Endodermal cell (in vitro differentiated cells): ENCODE data around the gene UNC5C. TPM values are rescaled to one million over a fixed set of nuclear protein-coding genes. Genes with fewer than 3 reads are reported as not detected.

Experiments used
- DNase-seq: peaks from one replicate; pipeline ENCODE4 v3.0.0-alpha.2; 2017
- H3K27ac ChIP-seq: 2 replicates; pipeline ENCODE4 v1.5.1; 2013; ENCODE audit warnings: mild to moderate bottlenecking, low read depth, low read length, moderate library complexity
- H3K27me3 ChIP-seq: 2 replicates; pipeline ENCODE4 v1.6.1; 2013; ENCODE audit warnings: mild to moderate bottlenecking, low read length, moderate library complexity; ENCODE audit not compliant: insufficient read depth, control insufficient read depth, poor library complexity, severe bottlenecking
- H3K36me3 ChIP-seq: 2 replicates; pipeline ENCODE4 v1.7.0; 2013; ENCODE audit warnings: mild to moderate bottlenecking, low read length, moderate library complexity; ENCODE audit not compliant: control insufficient read depth, insufficient read depth
- H3K4me1 ChIP-seq: one replicate; pipeline ENCODE4 v1.7.0; 2013; ENCODE audit warnings: low read length; ENCODE audit not compliant: control insufficient read depth, insufficient read depth
- H3K4me3 ChIP-seq: 2 replicates; pipeline ENCODE4 v1.5.1; 2013; ENCODE audit warnings: mild to moderate bottlenecking, low read length, moderate library complexity
- H3K9ac ChIP-seq: 2 replicates; pipeline ENCODE4 v1.6.1; 2013; ENCODE audit warnings: mild to moderate bottlenecking, low read length, moderate library complexity; ENCODE audit not compliant: poor library complexity, severe bottlenecking; ENCODE audit errors: extremely low read depth
- H3K9me3 ChIP-seq: 2 replicates; pipeline ENCODE4 v1.6.1; 2013; ENCODE audit warnings: mild to moderate bottlenecking, low read length, moderate library complexity; ENCODE audit not compliant: control insufficient read depth
- H3K27ac Mint-ChIP-seq: 2 replicates; pipeline ENCODE4 v1.8.0; 2020; ENCODE audit warnings: mixed read lengths
- H3K27me3 Mint-ChIP-seq: 2 replicates; pipeline ENCODE4 v1.8.0; 2021; ENCODE audit warnings: mild to moderate bottlenecking, mixed read lengths; ENCODE audit not compliant: insufficient read depth
- H3K36me3 Mint-ChIP-seq: 2 replicates; pipeline ENCODE4 v1.8.0; 2020; ENCODE audit warnings: low read depth, mixed read lengths
- H3K4me1 Mint-ChIP-seq: 2 replicates; pipeline ENCODE4 v1.8.0; 2020; ENCODE audit warnings: mixed read lengths
- H3K4me3 Mint-ChIP-seq: 2 replicates; pipeline ENCODE4 v1.8.0; 2020; ENCODE audit warnings: mild to moderate bottlenecking, moderate library complexity, mixed read lengths
- H3K9me3 Mint-ChIP-seq: 2 replicates; pipeline ENCODE4 v1.8.0; 2020; ENCODE audit warnings: mild to moderate bottlenecking, mixed read lengths
- CTCF ChIP-seq: fragments of 200-600 bp; sonication (generic); conservative IDR thresholded peaks from 2 replicates; pipeline ENCODE4 v1.5.0; 2021; ENCODE audit warnings: antibody characterized with exemption, mild to moderate bottlenecking
- WGBS, 2 experiments: methylation state at CpG; one replicate each; pipeline versions ENCODE4 v1.1.5 to v1.1.7; 2013; ENCODE audit warnings: missing lambda C conversion rate in 2 of 2, mixed read lengths in 1 of 2; ENCODE audit not compliant: insufficient coverage in 1 of 2, insufficient read length in 1 of 2; 5-methylcytosine and 5-hydroxymethylcytosine counted together
- total RNA-seq, 2 donors: library from RNA; stranded (reverse); fragmentation: NEBNext Ultra II Directional in 1 of 2; extraction: Animal tissue kit (Norgen Biotek cat#: 25700) in 1 of 2; gene quantifications; 2 replicates in 1 of 2; 3 replicates in 1 of 2; pipeline ENCODE4 v1.2.1, GENCODE V29; 2021

UNC5C gene
- total RNA-seq, 2 donors from 2014 or later = 2.0 to 7.2 TPM

DNA sequence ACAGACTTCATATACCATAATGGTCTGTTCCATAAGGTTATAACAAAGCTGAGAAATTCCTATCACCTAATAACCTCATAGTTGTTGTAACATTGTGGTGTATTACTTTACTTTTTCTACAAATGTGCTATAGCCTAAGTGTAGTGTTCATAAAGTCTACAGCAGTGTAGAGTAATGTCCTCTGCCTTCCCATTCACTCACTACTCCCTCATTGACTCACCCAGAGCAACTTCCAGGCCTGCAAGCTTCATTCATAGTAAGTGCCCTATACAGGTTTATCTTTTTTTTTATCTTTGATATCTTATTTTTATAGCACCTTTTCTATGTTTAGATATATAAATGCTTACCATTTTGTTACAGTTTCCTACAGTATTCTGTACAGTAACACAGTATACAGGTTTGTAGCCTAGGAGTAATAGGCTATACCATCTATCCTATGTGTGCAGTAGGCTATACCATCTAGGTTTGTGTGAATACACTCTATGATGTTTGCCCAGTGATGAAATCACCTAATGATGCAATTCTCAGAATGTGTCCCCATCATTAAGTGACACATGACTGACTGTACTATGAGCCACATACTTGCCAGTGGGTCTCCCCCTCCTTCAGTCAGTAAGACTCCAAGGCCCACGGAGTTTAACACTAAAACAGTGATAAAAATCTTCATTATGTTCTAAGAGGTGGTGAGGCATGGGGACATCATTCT, 299.9 kb downstream of the UNC5C start:
- no peak for TF ChIP-seq CTCF
- no peak for DNase-seq
- Histone ChIP-seq H3K36me3 (no peaks in the 10 kb centered on the region), H3K4me1 (no peaks in the 10 kb centered on the region), H3K9ac (no peak overlapping the region), H3K27ac (no peak overlapping the region), H3K27me3 (no peaks in the 10 kb centered on the region), H3K4me3 (no peak overlapping the region), H3K9me3 (no peaks in the 10 kb centered on the region)
- no peaks in the 10 kb centered on the region for H3K9me3 Mint-ChIP-seq
- peaks cover 4% of the 10 kb centered on the region for H3K27me3 Mint-ChIP-seq
- peaks cover 17% of the 10 kb centered on the region for H3K4me1 Mint-ChIP-seq
- WGBS, 2 experiments = 82% methylated on average over 1 of the region's 1 CpG; no CpG with 5 or more reads in 1 of the 2 experiments
- no peaks in the 10 kb centered on the region for H3K36me3 Mint-ChIP-seq
- no peak overlapping the region for H3K4me3 Mint-ChIP-seq
- H3K27ac Mint-ChIP-seq = no peak overlapping the region

DNA sequence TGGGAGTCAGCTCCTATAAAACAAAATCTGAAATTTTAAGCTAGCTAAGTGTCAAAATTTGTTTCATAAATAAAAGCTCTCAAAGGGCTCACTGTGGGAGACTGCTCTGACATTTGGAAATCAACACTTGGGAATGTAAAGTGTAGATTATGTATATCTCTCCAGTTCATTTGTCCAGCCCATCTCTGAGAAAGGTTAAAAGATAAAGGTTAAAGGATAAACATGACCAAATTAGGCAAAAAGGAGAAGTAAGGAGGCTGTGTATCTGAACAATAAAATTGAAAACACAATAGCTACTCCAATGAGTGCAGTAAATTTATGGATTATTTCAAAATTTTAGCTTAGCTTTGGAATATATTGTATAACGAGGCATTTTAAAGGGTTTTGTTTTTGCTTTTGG, 304.9 kb downstream of the UNC5C start:
- no peak for TF ChIP-seq CTCF
- Histone ChIP-seq H3K9me3 (no peaks in the 10 kb centered on the region), H3K4me1 (no peaks in the 10 kb centered on the region), H3K36me3 (no peaks in the 10 kb centered on the region), H3K27ac (no peak overlapping the region), H3K9ac (no peak overlapping the region), H3K27me3 (no peaks in the 10 kb centered on the region), H3K4me3 (no peak overlapping the region)
- H3K27me3 Mint-ChIP-seq = no peaks in the 10 kb centered on the region
- H3K4me1 Mint-ChIP-seq = peaks cover 7% of the 10 kb centered on the region
- H3K9me3 Mint-ChIP-seq = no peaks in the 10 kb centered on the region
- no peak overlapping the region for H3K4me3 Mint-ChIP-seq
- DNase-seq = no peak
- H3K27ac Mint-ChIP-seq = no peak overlapping the region
- H3K36me3 Mint-ChIP-seq = no peaks in the 10 kb centered on the region
- 98% methylated on average over 1 of the region's 1 CpG; no CpG with 5 or more reads in 1 of the 2 experiments for WGBS, 2 experiments

DNA sequence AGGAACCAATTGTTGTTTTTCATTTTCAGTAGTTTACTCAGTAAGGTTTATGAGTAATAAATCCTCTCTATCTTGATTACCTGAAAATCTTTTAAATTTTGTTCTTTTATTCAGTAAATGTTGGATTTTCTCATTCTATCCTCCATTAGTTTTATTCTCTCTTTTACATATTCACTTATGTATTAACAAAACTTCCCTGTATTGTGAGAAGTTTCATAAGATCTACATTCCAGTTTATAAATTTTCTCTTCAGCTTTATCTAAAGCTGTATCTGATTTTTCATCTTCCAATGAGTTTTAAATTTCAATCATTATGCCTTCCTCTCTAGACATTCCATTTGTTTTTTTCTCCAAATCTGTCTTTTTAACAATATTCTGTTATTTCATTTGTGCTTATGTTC, 310.2 kb downstream of the UNC5C start:
- H3K36me3 Mint-ChIP-seq = no peaks in the 10 kb centered on the region
- Histone ChIP-seq H3K27ac (no peak overlapping the region), H3K9me3 (no peaks in the 10 kb centered on the region), H3K9ac (no peak overlapping the region), H3K4me1 (no peaks in the 10 kb centered on the region), H3K36me3 (no peaks in the 10 kb centered on the region), H3K4me3 (no peak overlapping the region), H3K27me3 (no peaks in the 10 kb centered on the region)
- no peak for TF ChIP-seq CTCF
- peaks cover 7% of the 10 kb centered on the region for H3K9me3 Mint-ChIP-seq
- no peak overlapping the region for H3K4me3 Mint-ChIP-seq
- DNase-seq = no peak
- no peaks in the 10 kb centered on the region for H3K4me1 Mint-ChIP-seq
- no peak overlapping the region for H3K27ac Mint-ChIP-seq
- no peaks in the 10 kb centered on the region for H3K27me3 Mint-ChIP-seq
